Astrocyte (in vitro differentiated cells and primary cell): ENCODE data around the gene FHL2. TPM values are rescaled to one million over a fixed set of nuclear protein-coding genes. Genes with fewer than 3 reads are reported as not detected.

Experiments
- DNase-seq: peaks from one replicate; pipeline ENCODE4 v3.0.0-alpha.2; 2010; ENCODE audit warnings: low read depth
- FAIRE-seq: peaks from 2 replicates; lab custom pipeline; 2011; peaks lifted over from hg19 to GRCh38; lab: Jason Lieb, UNC
- H2AFZ ChIP-seq: 2 replicates; pipeline ENCODE4 v1.6.0; 2012; ENCODE audit warnings: low read depth, low read length, inconsistent platforms
- H3K27ac ChIP-seq: 2 replicates; pipeline ENCODE4 v1.5.1; 2011; ENCODE audit warnings: low read depth, low read length, inconsistent platforms
- H3K27me3 ChIP-seq: 2 replicates; pipeline ENCODE4 v1.6.0; 2011; ENCODE audit warnings: low read length, inconsistent platforms; ENCODE audit not compliant: insufficient read depth
- H3K36me3 ChIP-seq: 2 replicates; pipeline ENCODE4 v1.5.1; 2011; ENCODE audit warnings: low read length, inconsistent platforms; ENCODE audit not compliant: insufficient read depth
- H3K4me1 ChIP-seq: 2 replicates; pipeline ENCODE4 v1.5.1; 2011; ENCODE audit warnings: low read length, inconsistent platforms; ENCODE audit not compliant: insufficient read depth
- H3K4me2 ChIP-seq: 2 replicates; pipeline ENCODE4 v1.6.0; 2012; ENCODE audit warnings: low read length, inconsistent platforms
- H3K4me3 ChIP-seq: 2 replicates; pipeline ENCODE4 v1.5.1; 2011; ENCODE audit warnings: low read depth, mild to moderate bottlenecking, low read length, inconsistent platforms; ENCODE audit not compliant: insufficient read depth
- H3K79me2 ChIP-seq: 2 replicates; pipeline ENCODE4 v1.6.0; 2012; ENCODE audit warnings: mild to moderate bottlenecking, low read length, inconsistent platforms; ENCODE audit not compliant: insufficient read depth
- H3K9ac ChIP-seq: 2 replicates; pipeline ENCODE4 v1.6.0; 2012; ENCODE audit warnings: mild to moderate bottlenecking, low read length, inconsistent platforms
- H3K9me3 ChIP-seq: 2 replicates; pipeline ENCODE4 v1.5.1; 2012; ENCODE audit warnings: low read depth, mild to moderate bottlenecking, low read length, inconsistent platforms; ENCODE audit not compliant: insufficient read depth
- H4K20me1 ChIP-seq: 2 replicates; pipeline ENCODE4 v1.6.0; 2012; ENCODE audit warnings: low read length, inconsistent platforms; ENCODE audit not compliant: insufficient read depth
- H3K27ac Mint-ChIP-seq: one replicate; pipeline ENCODE4 v1.8.0; 2021; ENCODE audit warnings: mild to moderate bottlenecking, mixed read lengths; ENCODE audit not compliant: unreplicated experiment
- H3K27me3 Mint-ChIP-seq: one replicate; pipeline ENCODE4 v1.8.0; 2021; ENCODE audit warnings: low read depth, mixed read lengths; ENCODE audit not compliant: unreplicated experiment
- H3K36me3 Mint-ChIP-seq: one replicate; pipeline ENCODE4 v1.8.0; 2021; ENCODE audit warnings: low read depth, mixed read lengths; ENCODE audit not compliant: unreplicated experiment
- H3K4me1 Mint-ChIP-seq: one replicate; pipeline ENCODE4 v1.8.0; 2021; ENCODE audit warnings: low read depth, mixed read lengths; ENCODE audit not compliant: unreplicated experiment
- H3K4me3 Mint-ChIP-seq: one replicate; pipeline ENCODE4 v1.8.0; 2021; ENCODE audit warnings: mild to moderate bottlenecking, moderate library complexity, mixed read lengths; ENCODE audit not compliant: unreplicated experiment
- H3K9me3 Mint-ChIP-seq: one replicate; pipeline ENCODE4 v1.8.0; 2021; ENCODE audit warnings: mild to moderate bottlenecking, mixed read lengths; ENCODE audit not compliant: unreplicated experiment
- EZH2 ChIP-seq: IDR thresholded peaks from 2 replicates; pipeline ENCODE4 v1.6.1; 2012; ENCODE audit warnings: mild to moderate bottlenecking, low read length, inconsistent platforms; ENCODE audit not compliant: insufficient read depth
- total RNA-seq: library from RNA; stranded (reverse); gene quantifications from 2 replicates; pipeline ENCODE4 v1.2.1, GENCODE V29; 2021
- TF ChIP-seq, protein P1 (sequence below): IDR thresholded peaks from 2 replicates; pipeline ENCODE4 v1.5.1; 2011; ENCODE audit warnings: low read depth, mild to moderate bottlenecking, inconsistent platforms, low read length, moderate library complexity; ENCODE audit not compliant: insufficient read depth

The FHL2 gene
- total RNA-seq, 1 donor from 2014 or later, result 104 TPM

- peaks cover 43% of the 10 kb centered on the region for H3K4me1 Mint-ChIP-seq
- DNase-seq (no peak), FAIRE-seq (no peak)
- Histone ChIP-seq H3K36me3 (peaks cover 57% of the 10 kb centered on the region), H3K9me3 (no peaks in the 10 kb centered on the region), H4K20me1 (peaks cover 76% of the 10 kb centered on the region), H3K4me2 (peak overlapping the region; percentile 94), H3K27me3 (no peaks in the 10 kb centered on the region), H3K4me1 (peaks cover 87% of the 10 kb centered on the region), H3K27ac (peak overlapping the region; percentile 99), H2AFZ (no peak overlapping the region), H3K9ac (peak overlapping the region; percentile 100), H3K4me3 (peak overlapping the region; percentile 0), H3K79me2 (peaks cover 100% of the 10 kb centered on the region)
- peaks cover 41% of the 10 kb centered on the region for H3K36me3 Mint-ChIP-seq
- no peak overlapping the region for H3K27ac Mint-ChIP-seq
- TF ChIP-seq EZH2, result no peak
- TF ChIP-seq, protein P1, sequence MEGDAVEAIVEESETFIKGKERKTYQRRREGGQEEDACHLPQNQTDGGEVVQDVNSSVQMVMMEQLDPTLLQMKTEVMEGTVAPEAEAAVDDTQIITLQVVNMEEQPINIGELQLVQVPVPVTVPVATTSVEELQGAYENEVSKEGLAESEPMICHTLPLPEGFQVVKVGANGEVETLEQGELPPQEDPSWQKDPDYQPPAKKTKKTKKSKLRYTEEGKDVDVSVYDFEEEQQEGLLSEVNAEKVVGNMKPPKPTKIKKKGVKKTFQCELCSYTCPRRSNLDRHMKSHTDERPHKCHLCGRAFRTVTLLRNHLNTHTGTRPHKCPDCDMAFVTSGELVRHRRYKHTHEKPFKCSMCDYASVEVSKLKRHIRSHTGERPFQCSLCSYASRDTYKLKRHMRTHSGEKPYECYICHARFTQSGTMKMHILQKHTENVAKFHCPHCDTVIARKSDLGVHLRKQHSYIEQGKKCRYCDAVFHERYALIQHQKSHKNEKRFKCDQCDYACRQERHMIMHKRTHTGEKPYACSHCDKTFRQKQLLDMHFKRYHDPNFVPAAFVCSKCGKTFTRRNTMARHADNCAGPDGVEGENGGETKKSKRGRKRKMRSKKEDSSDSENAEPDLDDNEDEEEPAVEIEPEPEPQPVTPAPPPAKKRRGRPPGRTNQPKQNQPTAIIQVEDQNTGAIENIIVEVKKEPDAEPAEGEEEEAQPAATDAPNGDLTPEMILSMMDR, result no peak
- H3K4me3 Mint-ChIP-seq, result no peak overlapping the region
- H3K27me3 Mint-ChIP-seq, result no peaks in the 10 kb centered on the region
- H3K9me3 Mint-ChIP-seq, result peaks cover 3% of the 10 kb centered on the region
These were observed 6.8 kb downstream of the FHL2 start for GRCh38 chr2:105391763-105392662.

- H3K9ac ChIP-seq, result peak overlapping the region; percentile 100
- H3K4me3 Mint-ChIP-seq, result peak overlapping the region; percentile 9
- H3K27me3 ChIP-seq, result no peaks in the 10 kb centered on the region
- peak overlapping the region; percentile 50 for H3K27ac Mint-ChIP-seq
- no peak for FAIRE-seq
- H3K36me3 Mint-ChIP-seq, result peaks cover 41% of the 10 kb centered on the region
- peaks cover 83% of the 10 kb centered on the region for H3K4me1 ChIP-seq
- H4K20me1 ChIP-seq, result peaks cover 79% of the 10 kb centered on the region
- TF ChIP-seq, protein P1, result no peak
- peaks cover 57% of the 10 kb centered on the region for H3K36me3 ChIP-seq
- H3K4me2 ChIP-seq, result peak overlapping the region; percentile 94
- peaks cover 38% of the 10 kb centered on the region for H3K4me1 Mint-ChIP-seq
- DNase-seq, result peak; percentile 87
- H3K27ac ChIP-seq, result peak overlapping the region; percentile 99
- H3K27me3 Mint-ChIP-seq, result no peaks in the 10 kb centered on the region
- peak overlapping the region; percentile 0 for H3K4me3 ChIP-seq
- H3K9me3 Mint-ChIP-seq, result peaks cover 3% of the 10 kb centered on the region
- H2AFZ ChIP-seq, result no peak overlapping the region
- H3K9me3 ChIP-seq, result no peaks in the 10 kb centered on the region
- H3K79me2 ChIP-seq, result peaks cover 99% of the 10 kb centered on the region
These were observed 7.7 kb downstream of the FHL2 start for GRCh38 chr2:105391058-105391627.
